Activated CD4-positive, alpha-beta memory T cell treated with anti-CD3 and anti-CD28 coated beads for 36 hours (primary cell): Measurements from ENCODE around the gene PRDM11. TPM values are rescaled to one million over a fixed set of nuclear protein-coding genes. Genes with fewer than 3 reads are reported as not detected.

ENCODE experiments used
- CTCF ChIA-PET: fragments of 350-600 bp; sonication (Branson Sonifier 250); formaldehyde crosslinking; loops from one replicate; lab custom pipeline; 2021; ENCODE audit warnings: antibody characterized with exemption, inconsistent platforms; lab: Charles Lee
- POLR2A ChIA-PET: fragments of 350-600 bp; sonication (Branson Sonifier 250); formaldehyde crosslinking; loops from one replicate; lab custom pipeline; 2021; ENCODE audit warnings: antibody characterized with exemption; lab: Charles Lee
- DNase-seq: peaks from one replicate; pipeline ENCODE4 v3.0.0-alpha.2; 2020
- H3K27ac Mint-ChIP-seq: one replicate; pipeline ENCODE4 v1.8.0; 2021; ENCODE audit warnings: mixed read lengths
- H3K27me3 Mint-ChIP-seq: one replicate; pipeline ENCODE4 v1.8.0; 2021; ENCODE audit warnings: mixed read lengths
- H3K36me3 Mint-ChIP-seq: one replicate; pipeline ENCODE4 v1.8.0; 2021; ENCODE audit warnings: mixed read lengths
- H3K4me1 Mint-ChIP-seq: one replicate; pipeline ENCODE4 v1.8.0; 2021; ENCODE audit warnings: low read depth, mixed read lengths
- H3K4me3 Mint-ChIP-seq: one replicate; pipeline ENCODE4 v1.8.0; 2021; ENCODE audit warnings: mild to moderate bottlenecking, mixed read lengths
- H3K9me3 Mint-ChIP-seq: one replicate; pipeline ENCODE4 v1.8.0; 2021; ENCODE audit warnings: mixed read lengths
- intact Hi-C: fragments of 100-400 bp; cut with micrococcal nuclease; formaldehyde crosslinking; loops from one replicate; pipeline ENCODE4 v1.15.1; 2023
- total RNA-seq, 2 experiments: library from RNA; stranded (reverse); gene quantifications; one replicate each; pipeline ENCODE4 v1.2.3, GENCODE V29; 2021

PRDM11 gene
- total RNA-seq, 2 experiments from 2014 or later = 1.1 to 1.2 TPM

DNA sequence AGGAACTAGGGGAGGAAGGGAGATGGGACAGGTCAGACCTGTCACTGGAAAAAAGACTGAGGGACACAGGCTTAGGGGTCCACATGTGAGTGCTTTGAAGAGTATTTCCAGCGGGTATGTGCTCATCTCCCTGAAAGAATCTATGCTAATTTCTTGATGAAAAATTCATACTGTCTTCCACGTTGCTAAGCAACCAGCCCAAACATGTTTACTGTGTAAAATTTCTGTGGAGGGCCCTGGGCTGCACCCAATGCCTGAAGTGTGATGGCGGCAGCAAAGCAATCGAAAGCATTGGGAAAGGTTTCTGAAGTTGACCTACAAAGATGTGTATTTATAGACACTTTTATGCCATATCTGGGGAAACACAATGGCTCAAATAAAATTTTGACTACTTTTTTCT is 132.3 kb downstream of the PRDM11 start:
- no peak overlapping the region for H3K4me3 Mint-ChIP-seq
- peaks cover 3% of the 10 kb centered on the region for H3K9me3 Mint-ChIP-seq
- no peaks in the 10 kb centered on the region for H3K36me3 Mint-ChIP-seq
- DNase-seq = no peak
- H3K27me3 Mint-ChIP-seq = peaks cover 21% of the 10 kb centered on the region
- POLR2A ChIA-PET = no interaction called here
- CTCF ChIA-PET = interaction anchor here (0.6 kb wide), 1 partner anchor 41 kb away, joined by 3 read pairs; no protein-coding TSS in a partner anchor
- no peak overlapping the region for H3K27ac Mint-ChIP-seq
- intact Hi-C loops = no loop called here
- H3K4me1 Mint-ChIP-seq = no peaks in the 10 kb centered on the region

GRCh38 chr11:45279645-45280044 is 133.2 kb downstream of the PRDM11 start:
- DNase-seq = no peak
- ChIA-PET POLR2A (no interaction called here), CTCF (interaction anchor here (1.1 kb wide), 1 partner anchor 169 kb away, joined by 3 read pairs; no protein-coding TSS in a partner anchor)
- no peak overlapping the region for H3K4me3 Mint-ChIP-seq
- intact Hi-C loops = no loop called here
- H3K36me3 Mint-ChIP-seq = no peaks in the 10 kb centered on the region
- H3K9me3 Mint-ChIP-seq = peaks cover 3% of the 10 kb centered on the region
- H3K27me3 Mint-ChIP-seq = peaks cover 19% of the 10 kb centered on the region
- H3K4me1 Mint-ChIP-seq = no peaks in the 10 kb centered on the region
- no peak overlapping the region for H3K27ac Mint-ChIP-seq

DNA sequence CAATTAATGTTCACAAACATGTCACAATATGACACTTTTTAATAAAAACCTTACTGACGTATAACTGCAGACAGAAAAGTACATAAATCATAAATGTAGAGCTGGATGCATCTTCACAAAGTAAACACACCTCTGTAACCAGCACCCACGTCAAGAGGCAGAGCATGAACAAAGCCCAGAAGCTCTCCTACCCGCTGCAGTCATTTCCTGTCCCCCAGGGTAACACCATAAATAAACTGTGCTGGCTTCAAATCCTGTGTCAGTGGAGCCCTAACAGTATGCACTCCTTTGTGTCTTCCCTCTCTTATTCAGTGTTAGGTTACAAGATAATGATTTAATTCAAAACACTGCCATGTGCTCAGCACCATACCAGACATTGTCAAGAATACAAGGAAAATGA is 134.0 kb downstream of the PRDM11 start:
- POLR2A ChIA-PET = no interaction called here
- H3K4me1 Mint-ChIP-seq = no peaks in the 10 kb centered on the region
- H3K36me3 Mint-ChIP-seq = no peaks in the 10 kb centered on the region
- no peak overlapping the region for H3K4me3 Mint-ChIP-seq
- DNase-seq = no peak
- peaks cover 3% of the 10 kb centered on the region for H3K9me3 Mint-ChIP-seq
- CTCF ChIA-PET = interaction anchor here (1.0 kb wide), 1 partner anchor 13 kb away, joined by 3 read pairs; no protein-coding TSS in a partner anchor
- peaks cover 15% of the 10 kb centered on the region for H3K27me3 Mint-ChIP-seq
- H3K27ac Mint-ChIP-seq = no peak overlapping the region
- intact Hi-C loops = no loop called here

DNA sequence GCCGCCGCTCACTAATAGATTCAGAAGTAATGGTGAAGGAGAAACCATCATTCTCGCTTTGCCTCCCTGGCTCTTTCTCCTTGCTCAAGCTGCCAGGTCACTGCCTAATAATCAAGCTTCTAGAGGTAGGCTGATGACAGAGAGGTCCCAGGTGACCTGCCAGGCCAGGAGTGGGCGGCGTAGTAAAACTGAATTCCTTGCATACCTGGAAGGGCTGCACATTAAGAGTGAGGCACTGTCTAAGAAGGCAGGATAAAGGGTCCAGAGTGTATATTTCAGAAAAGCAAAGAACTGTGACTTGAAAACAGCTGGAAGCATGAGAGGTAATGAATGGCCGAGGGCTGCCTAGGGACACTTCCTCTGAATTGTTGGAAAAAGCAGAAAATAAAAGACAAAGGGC is 135.6 kb downstream of the PRDM11 start:
- no peak for DNase-seq
- ChIA-PET POLR2A (no interaction called here), CTCF (interaction anchor here (0.6 to 0.9 kb wide), 2 partner anchors 171 to 441 kb away, joined by 3 read pairs; no protein-coding TSS in a partner anchor)
- H3K27ac Mint-ChIP-seq = no peak overlapping the region
- no peaks in the 10 kb centered on the region for H3K36me3 Mint-ChIP-seq
- no peak overlapping the region for H3K4me3 Mint-ChIP-seq
- H3K4me1 Mint-ChIP-seq = no peaks in the 10 kb centered on the region
- peaks cover 3% of the 10 kb centered on the region for H3K9me3 Mint-ChIP-seq
- peaks cover 23% of the 10 kb centered on the region for H3K27me3 Mint-ChIP-seq
- intact Hi-C loops = no loop called here

Other genes starting within 250 kb of the PRDM11 start
- gene TP53I11, start 195.8 kb upstream of the PRDM11 start, total RNA-seq = 10 to 100 TPM; 15.7 to 17.6 TPM
- not detected for gene SYT13, start 139.7 kb downstream of the PRDM11 start, total RNA-seq